Effector memory CD8-positive, alpha-beta T cell (primary cell): Measurements from ENCODE around the gene STK24.

Experiments
- ATAC-seq: fragments of 150-1000 bp; cut with Tn5 transposase; replicated peaks from 2 replicates; pipeline ENCODE4 v1.10.0; 2021; ENCODE audit warnings: mild to moderate bottlenecking, moderate library complexity
- DNase-seq, 3 experiments: peaks; one replicate each; pipeline ENCODE4 v3.0.0; 2021
- H3K27ac Mint-ChIP-seq, 2 donors: one replicate each; pipeline ENCODE4 v1.8.0; 2022; ENCODE audit warnings: mild to moderate bottlenecking in 2 of 2, mixed read lengths in 2 of 2, moderate library complexity in 2 of 2
- H3K27me3 Mint-ChIP-seq, 2 donors: one replicate each; pipeline ENCODE4 v1.8.0; 2022; ENCODE audit warnings: mixed read lengths in 2 of 2
- H3K36me3 Mint-ChIP-seq: one replicate; pipeline ENCODE4 v1.8.0; 2022; ENCODE audit warnings: mild to moderate bottlenecking, moderate library complexity, mixed read lengths; ENCODE audit not compliant: insufficient read depth
- H3K4me1 Mint-ChIP-seq, 2 donors: one replicate each; pipeline ENCODE4 v1.8.0; 2022; ENCODE audit warnings: low read depth in 2 of 2, mixed read lengths in 2 of 2
- H3K4me3 Mint-ChIP-seq, 2 donors: one replicate each; pipeline ENCODE4 v1.8.0; 2022; ENCODE audit warnings: mild to moderate bottlenecking in 2 of 2, mixed read lengths in 2 of 2, moderate library complexity in 2 of 2
- H3K9me3 Mint-ChIP-seq, 2 donors: one replicate each; pipeline ENCODE4 v1.8.0; 2022; ENCODE audit warnings: mixed read lengths in 2 of 2

The STK24 gene

DNA sequence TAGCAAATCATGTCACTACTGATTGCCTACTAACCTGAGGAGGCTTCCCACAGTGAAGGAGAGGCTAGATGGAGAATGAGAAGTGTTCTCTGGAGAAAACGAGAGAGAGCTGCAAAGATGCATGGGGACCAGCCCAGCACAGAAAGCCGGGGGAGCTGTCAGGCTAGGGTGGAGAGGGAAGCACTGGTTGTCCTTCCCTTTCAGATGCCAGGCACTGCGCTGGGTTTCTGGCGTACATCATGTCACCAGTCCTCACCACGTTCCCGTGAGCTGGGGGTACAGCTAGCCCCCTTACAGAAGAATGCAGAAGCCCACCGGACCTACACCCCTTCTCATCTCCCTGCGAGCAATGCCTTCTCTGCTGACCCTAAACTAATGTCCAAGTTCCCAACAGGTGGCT lies 86.0 kb downstream of the STK24 start:
- Mint-ChIP-seq H3K27ac (peak overlapping the region in 1 of 2 donors; percentile 63), H3K27me3 (no peaks in the 10 kb centered on the region), H3K4me1 (peaks cover 53 to 64% of the 10 kb centered on the region in 2 donors), H3K4me3 (no peak overlapping the region), H3K9me3 (no peaks in the 10 kb centered on the region), H3K36me3 (peaks cover 25% of the 10 kb centered on the region)
- ATAC-seq (no peak), DNase-seq (no peak)

DNA sequence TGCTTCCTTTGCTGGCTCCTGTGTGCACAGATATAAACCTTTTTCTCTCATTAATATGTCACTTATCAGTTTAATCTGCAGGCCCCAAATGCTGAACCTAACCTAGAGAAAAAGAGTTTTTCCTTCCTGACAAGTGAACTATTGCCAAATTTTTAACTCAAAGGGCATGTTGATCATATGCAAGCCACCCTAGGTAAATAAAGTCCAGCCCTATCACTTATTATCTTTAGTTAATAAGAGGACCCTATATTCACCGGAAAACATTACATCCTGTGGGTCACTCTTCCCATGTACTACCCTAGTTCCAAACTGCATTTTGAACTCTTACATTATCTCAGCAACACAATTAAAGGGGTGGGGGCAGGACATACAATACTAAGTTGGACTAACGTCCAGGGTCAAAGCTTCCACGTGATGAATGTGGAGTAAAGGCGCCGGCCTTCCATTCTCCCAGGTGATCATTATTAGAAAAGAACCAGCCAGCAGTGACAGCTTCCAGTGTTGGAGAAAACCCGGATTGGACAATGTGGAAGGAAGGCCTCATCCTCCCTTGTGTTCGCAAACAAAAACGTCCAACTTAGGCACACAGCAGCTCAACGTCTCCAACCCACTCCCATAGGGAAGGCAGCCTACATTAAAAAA lies 86.6 kb downstream of the STK24 start:
- peak overlapping the region in 1 of 2 donors; percentile 63 for H3K27ac Mint-ChIP-seq
- no peaks in the 10 kb centered on the region for H3K9me3 Mint-ChIP-seq
- no peak for DNase-seq
- H3K36me3 Mint-ChIP-seq = peaks cover 27% of the 10 kb centered on the region
- peaks cover 59 to 66% of the 10 kb centered on the region in 2 donors for H3K4me1 Mint-ChIP-seq
- no peak for ATAC-seq
- no peak overlapping the region for H3K4me3 Mint-ChIP-seq
- no peaks in the 10 kb centered on the region for H3K27me3 Mint-ChIP-seq

DNA sequence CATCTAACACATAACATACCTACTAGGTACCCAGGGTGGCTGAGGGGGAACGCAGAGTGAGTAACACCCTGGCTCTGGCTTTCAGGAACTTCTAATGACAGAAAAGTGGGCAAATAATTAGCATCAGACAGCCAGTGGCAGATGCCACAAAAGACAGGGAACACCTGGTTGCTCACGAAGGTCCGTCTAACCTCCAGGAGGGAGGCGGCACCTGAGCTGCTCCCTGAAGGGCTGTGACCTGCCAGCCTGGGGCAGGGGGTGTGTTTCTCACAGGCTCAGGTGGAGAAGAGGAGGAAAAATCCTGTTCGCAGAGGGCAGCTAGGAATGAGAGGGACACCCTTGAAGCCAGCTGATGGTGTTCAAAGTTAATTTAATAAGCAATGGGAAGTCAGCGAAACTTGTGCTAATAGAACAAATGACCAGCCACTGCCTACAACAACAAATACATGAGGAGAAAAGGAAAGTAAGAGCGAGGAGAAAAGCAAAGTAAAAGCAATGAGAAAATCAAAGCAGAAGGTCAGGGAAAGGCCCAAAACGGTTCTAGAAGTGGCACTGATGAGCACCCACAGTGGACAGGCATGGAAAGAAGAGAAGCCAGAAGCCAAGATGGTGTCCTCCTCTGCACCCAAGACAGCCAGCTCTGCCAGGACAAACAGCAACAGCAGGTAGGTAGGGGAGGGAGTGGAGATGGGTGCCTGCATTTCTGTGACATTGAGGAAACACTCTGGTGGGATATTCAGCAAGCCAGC lies 87.3 kb downstream of the STK24 start:
- DNase-seq (no peak), ATAC-seq (no peak)
- peak overlapping the region; percentile 39 to 63 for H3K27ac Mint-ChIP-seq
- H3K4me3 Mint-ChIP-seq = no peak overlapping the region
- H3K36me3 Mint-ChIP-seq = peaks cover 22% of the 10 kb centered on the region
- H3K4me1 Mint-ChIP-seq = peaks cover 62 to 67% of the 10 kb centered on the region in 2 donors
- no peaks in the 10 kb centered on the region for H3K9me3 Mint-ChIP-seq
- H3K27me3 Mint-ChIP-seq = no peaks in the 10 kb centered on the region

DNA sequence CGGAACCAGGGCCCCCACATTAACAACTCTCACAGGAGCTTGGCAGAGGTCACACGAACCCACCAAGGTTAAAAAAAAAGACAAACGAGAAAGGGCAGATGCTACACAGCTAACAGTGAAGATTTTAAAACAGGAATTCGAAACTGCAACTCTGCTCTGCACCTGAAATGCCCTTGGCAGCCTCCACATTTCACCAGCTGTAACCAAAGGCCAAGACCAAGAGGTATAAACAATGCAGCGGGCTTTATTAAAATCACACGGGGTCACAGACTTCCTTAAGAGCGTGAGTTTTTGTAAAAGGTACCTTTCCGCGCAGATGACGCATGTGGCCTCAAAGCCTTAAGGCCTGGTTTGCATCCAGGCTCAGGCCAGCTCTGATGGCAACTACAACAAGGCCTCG lies 88.2 kb downstream of the STK24 start:
- H3K4me3 Mint-ChIP-seq = no peak overlapping the region
- no peaks in the 10 kb centered on the region for H3K27me3 Mint-ChIP-seq
- H3K36me3 Mint-ChIP-seq = peaks cover 24% of the 10 kb centered on the region
- peak overlapping the region; percentile 41 to 94 for H3K27ac Mint-ChIP-seq
- ATAC-seq = no peak
- H3K4me1 Mint-ChIP-seq = peaks cover 68 to 72% of the 10 kb centered on the region in 2 donors
- H3K9me3 Mint-ChIP-seq = no peaks in the 10 kb centered on the region
- no peak for DNase-seq

DNA sequence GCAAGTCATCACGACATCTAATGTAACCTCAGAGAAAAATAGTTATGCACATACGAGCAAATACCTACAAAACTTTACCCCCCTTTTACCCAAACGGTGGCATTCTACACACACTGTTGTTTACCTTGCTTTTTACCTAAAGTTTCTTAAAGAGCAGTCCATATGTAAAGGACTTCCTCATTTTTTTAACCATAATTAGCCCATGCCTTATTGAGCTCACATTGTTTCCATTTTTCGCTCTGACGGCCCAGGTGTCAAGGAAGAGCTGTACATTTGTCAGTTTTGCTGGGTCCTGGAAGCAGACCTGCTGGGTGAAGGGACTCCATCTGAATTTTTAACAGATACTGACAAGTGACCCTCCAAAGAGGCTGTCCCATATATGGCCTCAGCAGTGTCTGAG lies 89.4 kb downstream of the STK24 start:
- H3K4me3 Mint-ChIP-seq = peak overlapping the region in 1 of 2 donors; percentile 38
- H3K4me1 Mint-ChIP-seq = peaks cover 73 to 76% of the 10 kb centered on the region in 2 donors

DNA sequence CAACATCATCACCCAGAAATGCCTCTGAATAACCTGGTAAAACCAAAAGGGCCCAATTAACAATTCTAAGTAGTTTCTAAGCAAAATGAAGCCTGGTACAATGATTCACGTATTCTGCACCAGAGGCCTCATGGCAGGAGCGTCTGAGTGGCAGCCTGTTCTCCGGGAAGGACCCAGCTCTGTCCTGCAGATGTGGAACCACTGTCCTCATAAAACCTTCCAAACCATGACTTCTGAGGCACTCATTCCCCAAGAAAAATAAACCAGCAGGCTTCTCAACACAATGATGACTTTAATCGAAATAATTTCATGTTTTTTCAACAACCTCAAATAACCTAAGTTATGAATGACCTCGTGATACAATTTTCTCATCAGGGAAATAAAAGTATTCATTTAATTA lies 89.9 kb downstream of the STK24 start:
- no peak for ATAC-seq
- Mint-ChIP-seq H3K27ac (peak overlapping the region; percentile 64 to 94), H3K4me3 (peak overlapping the region in 1 of 2 donors; percentile 29), H3K9me3 (no peaks in the 10 kb centered on the region), H3K4me1 (peaks cover 69 to 71% of the 10 kb centered on the region in 2 donors), H3K36me3 (peaks cover 21% of the 10 kb centered on the region), H3K27me3 (no peaks in the 10 kb centered on the region)
- no peak for DNase-seq

More for the DNA sequence above, 89.4 kb downstream of the STK24 start:
- ATAC-seq (no peak), DNase-seq (no peak)
- Mint-ChIP-seq H3K9me3 (no peaks in the 10 kb centered on the region), H3K27me3 (no peaks in the 10 kb centered on the region), H3K36me3 (peaks cover 24% of the 10 kb centered on the region), H3K27ac (peak overlapping the region; percentile 25 to 94)

DNA sequence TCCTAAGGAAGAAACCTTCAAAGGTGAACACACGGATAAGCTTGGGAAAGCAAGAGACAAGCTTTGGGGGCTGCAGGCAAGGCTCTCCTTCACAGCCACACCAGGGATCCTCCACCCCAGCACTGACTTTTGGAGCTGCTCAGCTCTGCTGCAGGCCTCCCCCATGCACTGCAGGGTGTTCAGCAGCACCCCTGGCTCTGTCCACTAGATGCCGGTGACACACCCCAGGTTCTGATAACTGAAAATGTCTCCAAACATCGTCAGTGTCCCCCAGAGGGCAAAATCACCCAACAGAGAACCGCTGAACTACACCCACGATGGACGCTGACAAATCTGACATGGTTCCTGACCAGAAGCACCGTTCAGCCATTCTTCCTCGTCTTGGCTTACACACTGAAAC lies 90.5 kb downstream of the STK24 start:
- Mint-ChIP-seq H3K4me1 (peaks cover 69 to 72% of the 10 kb centered on the region in 2 donors), H3K9me3 (no peaks in the 10 kb centered on the region), H3K27ac (peak overlapping the region; percentile 64 to 94), H3K36me3 (peaks cover 21% of the 10 kb centered on the region), H3K27me3 (no peaks in the 10 kb centered on the region), H3K4me3 (peak overlapping the region in 1 of 2 donors; percentile 29)
- DNase-seq (no peak), ATAC-seq (no peak)

DNA sequence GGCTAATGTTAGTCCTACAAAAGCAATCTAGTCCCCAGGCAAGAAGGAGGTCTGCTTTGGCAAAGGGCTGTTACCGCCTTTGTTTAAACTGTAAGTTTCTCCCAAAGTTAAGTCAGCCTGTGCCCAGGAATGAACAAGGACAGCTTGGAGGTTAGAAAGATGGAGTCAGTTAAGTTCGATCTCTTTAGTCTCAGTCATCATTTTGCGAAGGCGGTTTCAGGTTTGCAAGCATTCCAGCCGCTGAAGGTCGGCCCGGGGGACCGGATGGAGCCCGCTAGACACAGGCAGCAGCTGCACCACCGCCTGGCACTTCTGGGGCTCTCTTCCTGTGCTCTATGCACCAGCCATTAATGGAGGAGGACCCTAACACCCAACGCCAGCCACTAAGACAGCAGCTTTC lies 91.3 kb downstream of the STK24 start:
- Mint-ChIP-seq H3K9me3 (no peaks in the 10 kb centered on the region), H3K4me1 (peaks cover 69 to 73% of the 10 kb centered on the region in 2 donors), H3K4me3 (peak overlapping the region; percentile 66 to 78), H3K36me3 (peaks cover 18% of the 10 kb centered on the region), H3K27me3 (no peaks in the 10 kb centered on the region), H3K27ac (peak overlapping the region; percentile 92 to 94)
- ATAC-seq (peak; percentile 28), DNase-seq (peak in 2 of 3 experiments; percentile 25 to 27)

DNA sequence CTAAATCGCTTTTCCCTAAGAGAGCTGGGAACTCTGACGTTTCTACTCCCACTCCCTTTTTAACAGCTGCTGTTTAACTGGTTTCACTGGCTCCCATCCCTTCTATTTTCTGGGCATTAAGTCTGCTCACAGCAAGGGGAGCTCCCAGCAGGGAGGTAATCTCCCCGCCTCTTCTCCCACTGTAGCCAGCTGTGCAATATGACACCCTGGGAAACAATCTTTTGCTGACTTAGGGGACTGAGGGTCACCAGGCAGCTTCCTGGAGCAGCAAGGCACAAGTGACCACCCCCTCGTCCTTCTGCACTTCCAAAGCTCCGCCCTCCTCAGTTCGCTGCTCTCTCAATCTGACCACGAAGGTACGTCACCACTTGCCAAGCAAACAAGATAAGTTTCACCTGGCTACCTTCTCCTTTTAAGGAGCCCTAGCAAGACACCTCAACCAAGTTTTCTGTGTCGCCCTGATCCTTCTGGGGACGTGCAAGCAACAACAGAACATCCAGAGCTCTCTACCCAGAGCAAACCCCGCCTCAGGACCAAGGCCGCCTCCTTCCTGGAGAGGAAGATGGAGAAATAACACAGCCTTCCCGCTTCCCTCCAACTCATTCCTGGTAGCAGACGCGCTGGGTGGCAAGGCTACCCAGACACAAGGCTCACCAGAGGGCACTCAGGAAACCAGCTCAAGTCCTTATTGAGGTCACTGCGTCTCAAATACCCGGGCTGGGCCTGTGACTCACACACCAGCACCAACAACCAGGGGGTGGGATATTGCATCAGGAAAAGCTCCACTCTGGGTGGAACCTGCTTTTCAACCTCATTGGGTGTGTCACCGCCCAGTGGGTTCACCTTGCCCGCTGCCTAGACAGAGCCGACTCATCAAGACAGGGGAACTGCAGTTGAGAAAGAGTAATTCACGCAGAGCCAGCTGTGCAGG lies 92.4 kb downstream of the STK24 start:
- Mint-ChIP-seq H3K27me3 (no peaks in the 10 kb centered on the region), H3K4me3 (peak overlapping the region; percentile 66 to 78), H3K4me1 (peaks cover 63 to 69% of the 10 kb centered on the region in 2 donors), H3K36me3 (peaks cover 20% of the 10 kb centered on the region), H3K9me3 (no peaks in the 10 kb centered on the region), H3K27ac (peak overlapping the region; percentile 92 to 94)
- DNase-seq (peak; percentile 24 to 75 (median 63)), ATAC-seq (peak; percentile 81)

DNA sequence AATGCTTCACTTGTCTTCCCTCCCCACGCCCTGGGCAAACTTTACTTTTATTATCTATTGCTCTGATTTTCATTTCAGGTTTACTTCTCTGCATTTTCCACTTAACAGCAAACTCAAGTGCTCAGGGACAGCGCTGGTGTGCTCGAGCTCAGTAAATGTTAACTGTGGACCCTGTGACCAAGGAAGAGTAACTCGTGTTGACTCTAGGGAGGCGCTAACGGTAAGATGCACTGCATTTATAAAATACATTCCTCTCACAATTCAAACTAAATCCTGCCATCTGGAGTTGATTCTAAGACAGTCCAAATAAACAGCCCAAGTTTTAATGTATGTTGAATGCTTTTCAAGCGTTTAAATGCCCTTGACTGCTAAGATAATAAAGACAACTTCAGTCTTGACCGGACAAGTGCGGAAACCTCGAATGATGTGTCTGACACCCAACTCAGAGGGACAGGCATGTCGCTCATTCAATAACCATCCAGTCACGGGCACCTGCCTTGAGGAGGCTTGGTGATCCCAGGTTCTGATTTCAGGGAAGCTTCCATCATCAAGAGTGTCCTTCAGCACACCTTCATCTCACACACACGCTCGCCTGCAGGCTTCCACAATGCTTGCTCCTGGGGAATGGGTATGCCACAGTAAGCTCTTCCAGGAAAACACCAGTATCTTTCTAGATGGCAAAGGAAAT lies 93.2 kb downstream of the STK24 start:
- Mint-ChIP-seq H3K27ac (peak overlapping the region; percentile 92 to 94), H3K36me3 (peaks cover 20% of the 10 kb centered on the region), H3K27me3 (no peaks in the 10 kb centered on the region), H3K4me3 (no peak overlapping the region), H3K4me1 (peaks cover 65 to 68% of the 10 kb centered on the region in 2 donors), H3K9me3 (no peaks in the 10 kb centered on the region)
- DNase-seq (no peak), ATAC-seq (no peak)

DNA sequence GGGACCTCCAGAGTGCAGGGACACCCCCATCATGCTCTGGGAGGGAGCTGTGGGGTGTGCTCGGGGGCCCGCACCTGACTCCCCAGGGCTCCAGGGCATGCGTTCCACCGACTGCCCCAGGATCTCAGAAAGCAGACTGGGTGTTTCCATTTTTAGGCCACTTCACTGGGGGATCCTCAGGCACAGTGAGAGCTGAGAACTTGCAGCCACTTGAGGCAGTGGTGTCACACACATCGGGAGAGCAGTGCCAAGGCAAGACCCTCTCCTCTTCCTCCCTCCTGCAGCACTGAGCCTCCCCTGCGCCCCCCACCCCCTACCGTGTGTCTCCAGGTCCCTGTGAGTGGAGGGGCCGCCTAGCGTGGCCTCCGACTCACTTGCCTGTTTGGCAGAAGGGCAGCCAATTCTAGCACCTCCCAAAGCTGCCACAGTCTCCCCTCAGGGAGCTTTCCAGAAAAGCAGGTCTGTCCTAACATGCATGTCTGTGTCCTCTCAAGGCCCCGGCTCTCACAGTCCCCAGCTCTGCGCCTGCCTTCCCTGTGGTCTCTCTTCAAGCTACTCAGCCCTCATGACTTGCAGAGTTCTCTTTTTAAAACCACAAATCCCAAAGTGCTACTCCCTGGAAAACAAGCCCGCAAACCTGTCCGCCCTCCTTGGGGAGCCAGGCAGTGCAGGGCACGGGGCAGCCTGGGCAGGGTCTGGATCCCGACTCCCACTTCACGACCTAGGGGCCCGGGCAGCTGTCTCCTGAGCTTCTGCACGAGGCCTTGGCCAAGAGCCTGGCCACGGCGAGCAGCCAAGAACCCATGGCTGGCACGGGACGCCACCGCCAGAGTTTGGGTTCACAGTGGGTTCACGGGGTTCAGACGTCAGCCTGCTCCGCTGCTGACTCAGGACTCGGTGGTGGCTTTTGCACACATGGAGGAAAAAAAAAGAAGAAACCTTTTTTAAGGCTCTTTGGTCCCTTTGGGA lies 94.1 kb downstream of the STK24 start:
- no peak overlapping the region for H3K4me3 Mint-ChIP-seq
- peaks cover 25% of the 10 kb centered on the region for H3K36me3 Mint-ChIP-seq
- H3K4me1 Mint-ChIP-seq = peaks cover 66 to 72% of the 10 kb centered on the region in 2 donors
- no peaks in the 10 kb centered on the region for H3K27me3 Mint-ChIP-seq
- ATAC-seq (no peak), DNase-seq (no peak)
- peak overlapping the region; percentile 92 to 94 for H3K27ac Mint-ChIP-seq
- H3K9me3 Mint-ChIP-seq = no peaks in the 10 kb centered on the region
